Measurements from ENCODE around the gene ZNF500. TPM values are rescaled to one million over a fixed set of nuclear protein-coding genes. Genes with fewer than 3 reads are reported as not detected.

Gene ZNF500
- total RNA-seq, 1 experiment from 2014 or later = 18.3 TPM

- WGBS (ENCODE audit: extremely low coverage, insufficient read length, low lambda C conversion rate) = no CpG with 5 or more reads among the region's 14 CpGs
- no peak within 1 kb of the TSS for H3K9ac ChIP-seq (ENCODE audit: extremely low read depth, insufficient read length, low read length)
These were observed 28.3 kb upstream of the ZNF500 start, which contains the start of gene SMIM22 for GRCh38 chr16:4795181-4795827. Gene SMIM22 (plus strand): TSS chr16:4795369. CDS start chr16:4795735, 366 bp downstream.

More at GRCh38 chr16:4795181-4795827, 28.3 kb upstream of the ZNF500 start, which contains the start of gene SMIM22:
- Mint-ChIP-seq H3K4me1 (peaks cover 0 to under 1% of the 10 kb centered on the region in 2 experiments; a peak in 2 of 4 replicates), H3K36me3 (ENCODE audit: insufficient read depth in 1 of 3, low read depth in 3 of 3) (peaks cover 1 to 19% (median 12%) of the 10 kb centered on the region in 3 experiments), H3K9me3 (no peaks in the 10 kb centered on the region), H3K27ac (no peak within 1 kb of the TSS; a peak in 1 of 7 replicates), H3K27me3 (ENCODE audit: low read depth) (no peaks in the 10 kb centered on the region; the same call in 1 of the 2 replicates), H3K4me3 (no peak within 1 kb of the TSS)
- H3K27ac ChIP-seq (ENCODE audit: insufficient read length, low read depth, low read length) = no peak within 1 kb of the TSS
- no peak for TF ChIP-seq CTCF (conservative IDR thresholded peaks at IDR 0.05)
- no peaks in the 10 kb centered on the region for H4K20me1 ChIP-seq (ENCODE audit: control insufficient read depth, insufficient read depth, insufficient read length)
- no peak within 1 kb of the TSS for H3K18ac ChIP-seq (ENCODE audit: insufficient read length, low read depth, low read length)
- H3K27me3 ChIP-seq (ENCODE audit: insufficient read depth, low read length) = no peaks in the 10 kb centered on the region
- no peak within 1 kb of the TSS for H4K8ac ChIP-seq (replicated peaks; ENCODE audit: insufficient read length, low read depth, low read length)
- H4K91ac ChIP-seq (ENCODE audit: insufficient read length, low read depth, low read length) = no peak within 1 kb of the TSS
- no peak within 1 kb of the TSS for H3K4ac ChIP-seq (ENCODE audit: low read depth, low read length)
- H3K14ac ChIP-seq (ENCODE audit: insufficient read depth, low read length) = no peak within 1 kb of the TSS; the same call in 1 of the 2 replicates
- H3K23me2 ChIP-seq (ENCODE audit: insufficient read length, low read depth, low read length, poor library complexity, severe bottlenecking) = no peaks in the 10 kb centered on the region
- H2BK5ac ChIP-seq (ENCODE audit: insufficient read length, low read length) = no peak within 1 kb of the TSS
- H3K4me2 ChIP-seq (ENCODE audit: insufficient read depth, insufficient read length, low read length) = no peak within 1 kb of the TSS
- no peaks in the 10 kb centered on the region for H3K79me2 ChIP-seq (ENCODE audit: insufficient read depth, low read length)
- no peak within 1 kb of the TSS for H2BK15ac ChIP-seq (ENCODE audit: low read depth, low read length)
- H2BK120ac ChIP-seq (ENCODE audit: low read depth, low read length, poor library complexity, severe bottlenecking) = no peak within 1 kb of the TSS
- H3K23ac ChIP-seq (ENCODE audit: insufficient read length, low read depth, low read length) = no peak within 1 kb of the TSS
- no peak within 1 kb of the TSS for H3T11ph ChIP-seq (ENCODE audit: low read length)
- no peak within 1 kb of the TSS for H2BK12ac ChIP-seq (ENCODE audit: insufficient read length, low read depth, low read length)
- no peak for DNase-seq
- H2AK5ac ChIP-seq (ENCODE audit: insufficient read length, low read length) = no peak within 1 kb of the TSS
- H4K5ac ChIP-seq (ENCODE audit: insufficient read length, low read depth, low read length) = no peak within 1 kb of the TSS
- H3K56ac ChIP-seq (ENCODE audit: insufficient read length, low read depth, low read length) = no peak within 1 kb of the TSS
- H3K4me1 ChIP-seq (ENCODE audit: insufficient read depth, low read length) = no peaks in the 10 kb centered on the region
- no peaks in the 10 kb centered on the region for H3K79me1 ChIP-seq (ENCODE audit: insufficient read depth, low read depth, low read length, poor library complexity, severe bottlenecking)
- H2BK20ac ChIP-seq (ENCODE audit: low read depth, low read length, poor library complexity, severe bottlenecking) = no peak within 1 kb of the TSS
- no peaks in the 10 kb centered on the region for H3K9me3 ChIP-seq (ENCODE audit: control insufficient read depth, low read depth, low read length)
- H2AFZ ChIP-seq (ENCODE audit: low read length) = no peak within 1 kb of the TSS

All from H9 (cell line).